HepG2 (cell line): ENCODE results near the gene OSM. TPM values are rescaled to one million over a fixed set of nuclear protein-coding genes. Genes with fewer than 3 reads are reported as not detected.

Experiments
- ADNP ChIP-seq: sonication (generic); formaldehyde crosslinking; IDR thresholded peaks from 2 replicates; pipeline ENCODE4 v1.4.0; 2020; ENCODE audit warnings: missing genetic modification reagents
- FOXO1 ChIP-seq: sonication (generic); formaldehyde crosslinking; IDR thresholded peaks from 2 replicates; pipeline ENCODE4 v1.4.0; 2020; ENCODE audit warnings: missing genetic modification reagents
- NR2F2 ChIP-seq: IDR thresholded peaks from 2 replicates; pipeline ENCODE4 v1.6.1; 2012; ENCODE audit warnings: low read depth, inconsistent platforms, borderline replicate concordance
- PRPF4 ChIP-seq: fragments of 200-400 bp; formaldehyde crosslinking; IDR thresholded peaks from 2 replicates; pipeline ENCODE4 v1.6.1; 2016; ENCODE audit warnings: low read length, low read depth; ENCODE audit not compliant: poor library complexity, severe bottlenecking
- RBM39 ChIP-seq: fragments of 200-400 bp; formaldehyde crosslinking; IDR thresholded peaks from one replicate; pipeline ENCODE4 v1.6.1; 2018; ENCODE audit warnings: antibody characterized with exemption, mild to moderate bottlenecking, low read depth, low read length; ENCODE audit not compliant: poor library complexity, severe bottlenecking
- RCOR2 ChIP-seq: IDR thresholded peaks from 2 replicates; pipeline ENCODE4 v1.6.1; 2016; ENCODE audit warnings: missing biosample characterization, missing genetic modification reagents
- RFX3 ChIP-seq: IDR thresholded peaks from 2 replicates; pipeline ENCODE4 v1.6.1; 2016; ENCODE audit warnings: missing biosample characterization, missing genetic modification reagents
- THAP7 ChIP-seq: sonication (generic); formaldehyde crosslinking; IDR thresholded peaks from 2 replicates; pipeline ENCODE4 v1.8.1; 2023; ENCODE audit warnings: mild to moderate bottlenecking, missing genetic modification reagents
- ZBTB7A ChIP-seq: sonication (generic); formaldehyde crosslinking; IDR thresholded peaks from 2 replicates; pipeline ENCODE4 v1.8.0; 2022; ENCODE audit warnings: mild to moderate bottlenecking, missing genetic modification reagents
- ZFP36L1 ChIP-seq: sonication (generic); formaldehyde crosslinking; IDR thresholded peaks from 2 replicates; pipeline ENCODE4 v1.8.0; 2022; ENCODE audit warnings: mild to moderate bottlenecking, missing genetic modification reagents, moderate library complexity
- ZMAT3 ChIP-seq: sonication (generic); formaldehyde crosslinking; conservative IDR thresholded peaks from 2 replicates; pipeline ENCODE4 v1.7.0; 2021; ENCODE audit warnings: missing genetic modification reagents
- ZNF121 ChIP-seq: sonication (generic); formaldehyde crosslinking; IDR thresholded peaks from 2 replicates; pipeline ENCODE4 v1.5.0; 2020; ENCODE audit warnings: mild to moderate bottlenecking, missing genetic modification reagents
- ZNF138 ChIP-seq: sonication (generic); formaldehyde crosslinking; IDR thresholded peaks from 2 replicates; pipeline ENCODE4 v1.5.0; 2020; ENCODE audit warnings: mild to moderate bottlenecking, low read depth, missing genetic modification reagents
- ZNF235 ChIP-seq: sonication (generic); formaldehyde crosslinking; IDR thresholded peaks from 2 replicates; pipeline ENCODE4 v1.8.1; 2023; ENCODE audit warnings: mild to moderate bottlenecking, missing genetic modification reagents, borderline replicate concordance
- ZNF30 ChIP-seq: sonication (generic); formaldehyde crosslinking; IDR thresholded peaks from 2 replicates; pipeline ENCODE4 v1.5.0; 2020; ENCODE audit warnings: mild to moderate bottlenecking, missing genetic modification reagents
- ZNF335 ChIP-seq: sonication (generic); formaldehyde crosslinking; IDR thresholded peaks from 2 replicates; pipeline ENCODE4 v1.4.0; 2020; ENCODE audit warnings: missing genetic modification reagents
- ZNF354B ChIP-seq: sonication (generic); formaldehyde crosslinking; IDR thresholded peaks from 2 replicates; pipeline ENCODE4 v1.8.0; 2022; ENCODE audit warnings: mild to moderate bottlenecking, missing genetic modification reagents
- ZNF574 ChIP-seq: sonication (generic); formaldehyde crosslinking; IDR thresholded peaks from 2 replicates; pipeline ENCODE4 v1.4.0; 2020; ENCODE audit warnings: missing genetic modification reagents
- ZNF775 ChIP-seq: sonication (generic); formaldehyde crosslinking; IDR thresholded peaks from 2 replicates; pipeline ENCODE4 v1.4.0; 2020; ENCODE audit warnings: missing genetic modification reagents, mild to moderate bottlenecking, moderate library complexity, borderline replicate concordance
- ZUFSP ChIP-seq: sonication (generic); formaldehyde crosslinking; IDR thresholded peaks from 2 replicates; pipeline ENCODE4 v1.9.0; 2021; ENCODE audit warnings: missing genetic modification reagents, mild to moderate bottlenecking, borderline replicate concordance
- polyA plus RNA-seq, 8 experiments: library from polyadenylated mRNA; depleted of rRNA in 3 of 8; stranded (reverse) in 7 of 8; unstranded in 1 of 8; fragments of >200 nt; fragmentation: Illumina TruSeq in 4 of 8; extraction: Trizol in 4 of 8; gene quantifications; 2 replicates each; pipeline versions ENCODE4 v1.2.1 to v1.2.3, GENCODE V29; 2011 to 2016; ENCODE audit warnings: low read depth in 4 of 8, missing spikeins in 1 of 8, mixed read lengths in 1 of 8; ENCODE audit not compliant: insufficient read depth in 1 of 8
- total RNA-seq, 5 experiments: library from RNA; depleted of rRNA; stranded (reverse); fragments of >200 nt; fragmentation: Illumina TruSeq; extraction: Trizol; gene quantifications; 2 replicates each; pipeline ENCODE4 v1.2.3, GENCODE V29; 2016; ENCODE audit warnings: low read depth in 1 of 5
- TF ChIP-seq, protein P1 (sequence below): IDR thresholded peaks from 2 replicates; pipeline ENCODE4 v1.6.1; 2016; ENCODE audit warnings: mild to moderate bottlenecking
- TF ChIP-seq, protein P2 (sequence below): sonication (generic); formaldehyde crosslinking; IDR thresholded peaks from 2 replicates; pipeline ENCODE4 v1.5.1; 2020; ENCODE audit warnings: missing genetic modification reagents, mild to moderate bottlenecking, borderline replicate concordance

Gene OSM
- total and polyA plus RNA-seq, 2 of the 13 experiments (the other 11 are each of a cell fraction or from before 2014, with no cell fraction given) = not detected

- 0 out of 2 replicates have a peak, but pooled peaks have one; percentile 24 for TF ChIP-seq ZNF574 (CRISPR knock-in tag)
- no peak for TF ChIP-seq ZNF138 (CRISPR knock-in tag)
- TF ChIP-seq ZMAT3 = no peak
- TF ChIP-seq ZFP36L1 = no peak
- TF ChIP-seq ZNF121 (CRISPR knock-in tag) = no peak
- no peak for TF ChIP-seq ZNF335 (CRISPR knock-in tag)
- no peak for TF ChIP-seq NR2F2
- TF ChIP-seq, protein P1, sequence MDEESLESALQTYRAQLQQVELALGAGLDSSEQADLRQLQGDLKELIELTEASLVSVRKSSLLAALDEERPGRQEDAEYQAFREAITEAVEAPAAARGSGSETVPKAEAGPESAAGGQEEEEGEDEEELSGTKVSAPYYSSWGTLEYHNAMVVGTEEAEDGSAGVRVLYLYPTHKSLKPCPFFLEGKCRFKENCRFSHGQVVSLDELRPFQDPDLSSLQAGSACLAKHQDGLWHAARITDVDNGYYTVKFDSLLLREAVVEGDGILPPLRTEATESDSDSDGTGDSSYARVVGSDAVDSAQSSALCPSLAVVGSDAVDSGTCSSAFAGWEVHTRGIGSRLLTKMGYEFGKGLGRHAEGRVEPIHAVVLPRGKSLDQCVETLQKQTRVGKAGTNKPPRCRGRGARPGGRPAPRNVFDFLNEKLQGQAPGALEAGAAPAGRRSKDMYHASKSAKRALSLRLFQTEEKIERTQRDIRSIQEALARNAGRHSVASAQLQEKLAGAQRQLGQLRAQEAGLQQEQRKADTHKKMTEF = 0 out of 2 replicates have a peak, but pooled peaks have one; percentile 17
- TF ChIP-seq, protein P2, sequence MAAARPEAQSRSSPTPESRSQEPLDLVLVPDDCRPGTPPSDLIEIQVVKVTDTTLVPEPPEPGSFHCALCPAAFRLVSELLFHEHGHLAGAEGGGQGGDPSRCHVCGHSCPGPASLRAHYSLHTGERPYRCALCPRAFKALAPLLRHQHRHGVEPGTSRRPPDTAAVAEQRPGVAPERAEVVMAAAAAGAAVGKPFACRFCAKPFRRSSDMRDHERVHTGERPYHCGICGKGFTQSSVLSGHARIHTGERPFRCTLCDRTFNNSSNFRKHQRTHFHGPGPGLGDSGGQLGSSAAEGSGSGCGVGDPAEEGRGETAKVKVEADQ (CRISPR knock-in tag) = no peak
- TF ChIP-seq RBM39 = peak; percentile 62
- 0 out of 2 replicates have a peak, but pooled peaks have one; percentile 15 for TF ChIP-seq FOXO1
- TF ChIP-seq ZNF30 (CRISPR knock-in tag) = no peak
- no peak for TF ChIP-seq ZNF775
- TF ChIP-seq ZBTB7A = no peak
- TF ChIP-seq ADNP = no peak
- TF ChIP-seq ZUFSP (CRISPR knock-in tag) = no peak
- TF ChIP-seq ZNF354B (CRISPR knock-in tag) = no peak
- no peak for TF ChIP-seq RFX3 (CRISPR knock-in tag)
- TF ChIP-seq RCOR2 = no peak
- no peak for TF ChIP-seq THAP7 (CRISPR knock-in tag)
- TF ChIP-seq ZNF235 (CRISPR knock-in tag) = no peak
- no peak for TF ChIP-seq PRPF4
Observed at GRCh38 chr22:30286813-30287647, 20.4 kb upstream of the OSM start (continued).
